HG03565 (cell line): ENCODE results near the gene HABP4.

Experiments
- ATAC-seq: cut with Tn5 transposase; IDR thresholded peaks from one replicate; pipeline ENCODE4 v1.9.1; 2021; ENCODE audit warnings: mild to moderate bottlenecking, moderate library complexity; ENCODE audit not compliant: unreplicated experiment

Gene HABP4

GRCh38 chr9:96476013-96476412 lies 26.0 kb downstream of the HABP4 start:
- no peak for ATAC-seq

GRCh38 chr9:96476591-96476990 lies 26.6 kb downstream of the HABP4 start:
- no peak for ATAC-seq

GRCh38 chr9:96478829-96479371 lies 28.9 kb downstream of the HABP4 start:
- peak; percentile 60 for ATAC-seq

GRCh38 chr9:96480736-96481135 lies 30.8 kb downstream of the HABP4 start:
- no peak for ATAC-seq

- no peak for ATAC-seq
Measured at GRCh38 chr9:96482476-96482875, 32.5 kb downstream of the HABP4 start.

- no peak for ATAC-seq
Measured at GRCh38 chr9:96483197-96483596, 33.2 kb downstream of the HABP4 start.

- no peak for ATAC-seq
Measured at GRCh38 chr9:96483733-96484390, 33.9 kb downstream of the HABP4 start.

GRCh38 chr9:96484521-96484931 lies 34.6 kb downstream of the HABP4 start:
- peak; percentile 94 for ATAC-seq

GRCh38 chr9:96485280-96485679 lies 35.3 kb downstream of the HABP4 start:
- no peak for ATAC-seq

- no peak for ATAC-seq
Measured at GRCh38 chr9:96486386-96487028, 36.5 kb downstream of the HABP4 start.

- no peak for ATAC-seq
Measured at GRCh38 chr9:96487029-96487396, 37.0 kb downstream of the HABP4 start.

- no peak for ATAC-seq
Measured at GRCh38 chr9:96487949-96488348, 38.0 kb downstream of the HABP4 start.

GRCh38 chr9:96489482-96489979 lies 39.6 kb downstream of the HABP4 start:
- ATAC-seq, result no peak

- no peak for ATAC-seq
Measured at GRCh38 chr9:96490534-96491078, 40.6 kb downstream of the HABP4 start.

- no peak for ATAC-seq
Measured at GRCh38 chr9:96491079-96491879, 41.3 kb downstream of the HABP4 start.

GRCh38 chr9:96491880-96492525 lies 42.0 kb downstream of the HABP4 start:
- no peak for ATAC-seq

GRCh38 chr9:96492993-96493531 lies 43.1 kb downstream of the HABP4 start:
- no peak for ATAC-seq

- ATAC-seq, result no peak
Measured at GRCh38 chr9:96493757-96494156, 43.8 kb downstream of the HABP4 start.

GRCh38 chr9:96494215-96494800 lies 44.3 kb downstream of the HABP4 start:
- ATAC-seq, result no peak

- ATAC-seq, result no peak
Measured at GRCh38 chr9:96495341-96495740, 45.4 kb downstream of the HABP4 start.
